ENCODE data around the gene HEXB. TPM values are rescaled to one million over a fixed set of nuclear protein-coding genes. Genes with fewer than 3 reads are reported as not detected.

HEXB gene
- total RNA-seq, 1 experiment from 2014 or later: 56.3 TPM

- H3K79me2 ChIP-seq (ENCODE audit: insufficient read depth, low read length): no peaks in the 10 kb centered on the region
- no peak overlapping the region for H3K9ac ChIP-seq (ENCODE audit: extremely low read depth, insufficient read length, low read length)
- H3K23ac ChIP-seq (ENCODE audit: insufficient read length, low read depth, low read length): no peak overlapping the region
- no peak overlapping the region for H4K5ac ChIP-seq (ENCODE audit: insufficient read length, low read depth, low read length)
- H3K23me2 ChIP-seq (ENCODE audit: insufficient read length, low read depth, low read length, poor library complexity, severe bottlenecking): peaks cover 2% of the 10 kb centered on the region
- H3K4me1 ChIP-seq (ENCODE audit: insufficient read depth, low read length): peaks cover 4% of the 10 kb centered on the region; the same call in 1 of the 2 replicates
- no peak overlapping the region for H2BK5ac ChIP-seq (ENCODE audit: insufficient read length, low read length)
- H2BK120ac ChIP-seq (ENCODE audit: low read depth, low read length, poor library complexity, severe bottlenecking): no peak overlapping the region
- H2AK5ac ChIP-seq (ENCODE audit: insufficient read length, low read length): no peak overlapping the region
- no peak overlapping the region for H3T11ph ChIP-seq (ENCODE audit: low read length)
- no peaks in the 10 kb centered on the region for H3K9me3 ChIP-seq (ENCODE audit: control insufficient read depth, low read depth, low read length)
- H3K27me3 ChIP-seq (ENCODE audit: insufficient read depth, low read length): peaks cover 3% of the 10 kb centered on the region; the same call in 1 of the 2 replicates
- H4K20me1 ChIP-seq (ENCODE audit: control insufficient read depth, insufficient read depth, insufficient read length): no peaks in the 10 kb centered on the region
- no peak overlapping the region for H2BK20ac ChIP-seq (ENCODE audit: low read depth, low read length, poor library complexity, severe bottlenecking)
- H3K36me3 Mint-ChIP-seq (ENCODE audit: insufficient read depth in 1 of 3, low read depth in 3 of 3): no peaks in the 10 kb centered on the region
- no peak overlapping the region for H3K27ac ChIP-seq (ENCODE audit: insufficient read length, low read depth, low read length)
- H3K56ac ChIP-seq (ENCODE audit: insufficient read length, low read depth, low read length): no peak overlapping the region
- H3K79me1 ChIP-seq (ENCODE audit: insufficient read depth, low read depth, low read length, poor library complexity, severe bottlenecking): no peaks in the 10 kb centered on the region
- H3K4me2 ChIP-seq (ENCODE audit: insufficient read depth, insufficient read length, low read length): no peak overlapping the region
- no CpG with 5 or more reads among the region's 1 CpG for WGBS (ENCODE audit: extremely low coverage, insufficient read length, low lambda C conversion rate)
- H2BK15ac ChIP-seq (ENCODE audit: low read depth, low read length): no peak overlapping the region
- no peak overlapping the region for H3K14ac ChIP-seq (ENCODE audit: insufficient read depth, low read length)
- peak overlapping the region in 1 of 3 experiments; percentile 76; a peak in 2 of 7 replicates for H3K27ac Mint-ChIP-seq
- no peak overlapping the region for H2BK12ac ChIP-seq (ENCODE audit: insufficient read length, low read depth, low read length)
- H4K91ac ChIP-seq (ENCODE audit: insufficient read length, low read depth, low read length): no peak overlapping the region
- H3K27me3 Mint-ChIP-seq (ENCODE audit: low read depth): peaks cover 23% of the 10 kb centered on the region
- DNase-seq: no peak
- no peak overlapping the region for H2AFZ ChIP-seq (ENCODE audit: low read length)
- H3K9me3 Mint-ChIP-seq: no peaks in the 10 kb centered on the region
- H4K8ac ChIP-seq (replicated peaks; ENCODE audit: insufficient read length, low read depth, low read length): no peak overlapping the region
- peaks cover 3 to 21% of the 10 kb centered on the region in 2 experiments for H3K4me1 Mint-ChIP-seq
- H3K18ac ChIP-seq (ENCODE audit: insufficient read length, low read depth, low read length): no peak overlapping the region
- no peak overlapping the region for H3K4me3 Mint-ChIP-seq
- H3K4ac ChIP-seq (ENCODE audit: low read depth, low read length): no peak overlapping the region
- TF ChIP-seq, protein P1, sequence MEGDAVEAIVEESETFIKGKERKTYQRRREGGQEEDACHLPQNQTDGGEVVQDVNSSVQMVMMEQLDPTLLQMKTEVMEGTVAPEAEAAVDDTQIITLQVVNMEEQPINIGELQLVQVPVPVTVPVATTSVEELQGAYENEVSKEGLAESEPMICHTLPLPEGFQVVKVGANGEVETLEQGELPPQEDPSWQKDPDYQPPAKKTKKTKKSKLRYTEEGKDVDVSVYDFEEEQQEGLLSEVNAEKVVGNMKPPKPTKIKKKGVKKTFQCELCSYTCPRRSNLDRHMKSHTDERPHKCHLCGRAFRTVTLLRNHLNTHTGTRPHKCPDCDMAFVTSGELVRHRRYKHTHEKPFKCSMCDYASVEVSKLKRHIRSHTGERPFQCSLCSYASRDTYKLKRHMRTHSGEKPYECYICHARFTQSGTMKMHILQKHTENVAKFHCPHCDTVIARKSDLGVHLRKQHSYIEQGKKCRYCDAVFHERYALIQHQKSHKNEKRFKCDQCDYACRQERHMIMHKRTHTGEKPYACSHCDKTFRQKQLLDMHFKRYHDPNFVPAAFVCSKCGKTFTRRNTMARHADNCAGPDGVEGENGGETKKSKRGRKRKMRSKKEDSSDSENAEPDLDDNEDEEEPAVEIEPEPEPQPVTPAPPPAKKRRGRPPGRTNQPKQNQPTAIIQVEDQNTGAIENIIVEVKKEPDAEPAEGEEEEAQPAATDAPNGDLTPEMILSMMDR (conservative IDR thresholded peaks at IDR 0.05): no peak
Observed at GRCh38 chr5:74647096-74647495, 37.9 kb upstream of the HEXB start.

Data from H9 (cell line).